ENCODE results near the gene TCF25. TPM values are rescaled to one million over a fixed set of nuclear protein-coding genes. Genes with fewer than 3 reads are reported as not detected.

The TCF25 gene
- total RNA-seq, 2 donors from 2014 or later = 181 to 195 TPM

- Mint-ChIP-seq H3K27ac (no peak overlapping the region), H3K36me3 (ENCODE audit: low read depth) (peaks cover 11% of the 10 kb centered on the region), H3K4me1 (no peaks in the 10 kb centered on the region), H3K27me3 (no peaks in the 10 kb centered on the region), H3K4me3 (no peak overlapping the region), H3K9me3 (no peaks in the 10 kb centered on the region)
- no peak for ATAC-seq (replicated peaks)
Observed at GRCh38 chr16:89960966-89961365, 87.6 kb downstream of the TCF25 start.

Other genes starting within 250 kb of the TCF25 start
- 10 to 100 TPM; 63.8 to 95.6 TPM for gene CHMP1A, start 215.9 kb upstream of the TCF25 start, total RNA-seq
- gene SPATA33, start 215.8 kb upstream of the TCF25 start, total RNA-seq = 10 to 100 TPM; 13.3 to 21.5 TPM
- gene CDK10, start 186.9 kb upstream of the TCF25 start, total RNA-seq = 10 to 100 TPM; 81.1 to 98.8 TPM
- 1 to 10 TPM; 4.4 to 5.0 TPM for gene SPATA2L, start 171.9 kb upstream of the TCF25 start, total RNA-seq
- 1 to 10 TPM; 1.7 to 4.1 TPM for gene VPS9D1, start 152.7 kb upstream of the TCF25 start, total RNA-seq
- 10 to 100 TPM; 24.7 to 31.1 TPM for gene ZNF276, start 152.1 kb upstream of the TCF25 start, total RNA-seq
- 100 to 1,000 TPM; 115 to 131 TPM for gene FANCA, start 56.9 kb upstream of the TCF25 start, total RNA-seq
- 1 to 10 TPM; 4.3 to 4.8 TPM for gene SPIRE2, start 45.1 kb upstream of the TCF25 start, total RNA-seq
- 1 to 10 TPM; 7.5 to 7.6 TPM for gene MC1R, start 45.3 kb downstream of the TCF25 start, total RNA-seq
- gene TUBB3, start 49.8 kb downstream of the TCF25 start, total RNA-seq = 1 to 10 TPM in 1 of 2 donors, under 1 TPM in 1; 0.74 to 9.7 TPM
- gene DEF8, start 75.2 kb downstream of the TCF25 start, total RNA-seq = 10 to 100 TPM in 1 of 2 donors, 1 to 10 TPM in 1; 9.3 to 11.1 TPM
- under 1 TPM in 1 of 2 donors, not detected in 1; 0.53 TPM for gene DBNDD1, start 145.9 kb downstream of the TCF25 start, total RNA-seq
- gene PRDM7, start 203.7 kb downstream of the TCF25 start, total RNA-seq = under 1 TPM in 1 of 2 donors, not detected in 1; 0.13 TPM